HG03066 (cell line): ENCODE data around the gene ADO.

Experiments used
- ATAC-seq: cut with Tn5 transposase; IDR thresholded peaks from one replicate; pipeline ENCODE4 v1.9.1; 2021; ENCODE audit warnings: low read depth; ENCODE audit not compliant: unreplicated experiment

Gene ADO

GRCh38 chr10:62790571-62790970 is 13.9 kb upstream of the ADO start:
- ATAC-seq, result no peak

- no peak for ATAC-seq
Observed at GRCh38 chr10:62792261-62792660, 12.3 kb upstream of the ADO start.

- ATAC-seq, result no peak
Observed at GRCh38 chr10:62794306-62794705, 10.2 kb upstream of the ADO start.

DNA sequence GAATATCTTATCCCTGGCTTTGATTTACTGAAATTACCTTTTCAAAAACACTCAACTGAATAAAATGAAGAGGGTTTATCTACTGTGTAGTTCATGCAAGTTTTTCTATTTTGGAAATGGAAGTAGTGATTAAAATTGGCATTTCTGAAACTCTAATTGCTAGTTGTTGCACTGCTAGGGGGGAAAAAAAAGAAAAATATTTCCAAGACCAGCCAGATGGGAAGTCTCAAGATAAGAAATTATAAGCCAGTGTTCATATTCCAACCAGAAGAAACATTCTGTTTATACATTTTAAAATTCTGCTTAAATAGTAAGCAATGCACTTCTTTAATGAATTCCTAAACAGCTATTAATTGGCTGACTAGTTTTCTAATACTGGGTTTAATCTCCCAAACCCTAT is 9.4 kb upstream of the ADO start:
- no peak for ATAC-seq

DNA sequence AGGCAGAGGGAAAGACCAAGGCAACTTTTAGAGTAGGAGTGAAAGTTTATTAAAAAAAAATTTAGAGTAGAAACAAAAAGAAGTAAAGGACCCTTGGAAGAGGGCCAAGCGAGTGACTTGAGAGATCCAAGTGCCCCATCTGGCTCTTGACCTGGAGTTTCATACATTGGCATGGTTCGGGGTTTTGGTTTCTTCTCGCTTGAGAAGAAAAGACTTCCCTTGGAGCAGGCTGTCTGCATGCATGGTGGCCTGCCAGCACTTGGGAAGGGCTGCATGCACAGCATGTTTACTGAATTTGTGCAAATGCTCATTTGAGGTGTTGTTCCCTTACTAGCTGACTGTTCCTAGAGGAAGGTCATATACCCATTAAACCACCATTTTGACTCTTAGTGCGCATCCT is 8.8 kb upstream of the ADO start:
- no peak for ATAC-seq

DNA sequence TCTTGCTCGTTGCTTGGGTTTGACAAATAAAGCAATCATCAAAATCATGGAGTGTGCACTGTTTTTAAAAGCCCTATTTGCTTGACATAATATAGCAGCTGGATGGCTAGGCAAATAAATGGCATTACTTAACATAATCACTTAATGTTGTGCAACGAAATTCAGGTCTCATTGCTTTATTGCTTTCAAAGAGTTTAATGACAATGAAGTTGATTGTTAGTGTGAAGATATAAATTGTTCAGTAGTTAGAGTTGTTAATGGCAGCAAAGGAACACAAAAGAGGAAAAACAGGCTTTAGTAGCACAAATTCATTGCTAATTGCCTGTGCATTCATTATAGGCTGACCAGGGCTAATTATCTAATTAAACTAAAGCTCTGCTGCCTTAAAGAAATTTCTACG is 7.6 kb upstream of the ADO start:
- ATAC-seq, result no peak

DNA sequence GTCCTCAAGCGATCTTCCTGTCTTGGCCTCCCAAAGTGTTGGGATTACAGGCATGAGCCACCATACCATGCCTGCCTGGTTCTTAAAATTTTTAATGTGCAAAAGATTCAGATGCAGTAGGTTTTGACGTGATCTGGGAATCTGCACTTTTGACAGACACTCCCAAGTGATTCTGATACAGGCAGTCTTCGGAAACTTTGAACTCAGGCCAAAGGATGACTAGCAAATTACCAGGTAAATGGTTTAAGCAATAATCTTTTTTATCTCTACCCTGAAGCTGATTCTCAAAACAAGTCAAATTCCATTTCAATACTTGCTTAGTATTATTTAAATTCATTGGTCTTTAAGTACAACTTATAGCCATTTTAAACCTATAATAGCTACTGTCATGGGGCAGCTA is 2.6 kb upstream of the ADO start:
- no peak for ATAC-seq

GRCh38 chr10:62803724-62804355 is 680 bp upstream of the ADO start:
- ATAC-seq, result no peak

DNA sequence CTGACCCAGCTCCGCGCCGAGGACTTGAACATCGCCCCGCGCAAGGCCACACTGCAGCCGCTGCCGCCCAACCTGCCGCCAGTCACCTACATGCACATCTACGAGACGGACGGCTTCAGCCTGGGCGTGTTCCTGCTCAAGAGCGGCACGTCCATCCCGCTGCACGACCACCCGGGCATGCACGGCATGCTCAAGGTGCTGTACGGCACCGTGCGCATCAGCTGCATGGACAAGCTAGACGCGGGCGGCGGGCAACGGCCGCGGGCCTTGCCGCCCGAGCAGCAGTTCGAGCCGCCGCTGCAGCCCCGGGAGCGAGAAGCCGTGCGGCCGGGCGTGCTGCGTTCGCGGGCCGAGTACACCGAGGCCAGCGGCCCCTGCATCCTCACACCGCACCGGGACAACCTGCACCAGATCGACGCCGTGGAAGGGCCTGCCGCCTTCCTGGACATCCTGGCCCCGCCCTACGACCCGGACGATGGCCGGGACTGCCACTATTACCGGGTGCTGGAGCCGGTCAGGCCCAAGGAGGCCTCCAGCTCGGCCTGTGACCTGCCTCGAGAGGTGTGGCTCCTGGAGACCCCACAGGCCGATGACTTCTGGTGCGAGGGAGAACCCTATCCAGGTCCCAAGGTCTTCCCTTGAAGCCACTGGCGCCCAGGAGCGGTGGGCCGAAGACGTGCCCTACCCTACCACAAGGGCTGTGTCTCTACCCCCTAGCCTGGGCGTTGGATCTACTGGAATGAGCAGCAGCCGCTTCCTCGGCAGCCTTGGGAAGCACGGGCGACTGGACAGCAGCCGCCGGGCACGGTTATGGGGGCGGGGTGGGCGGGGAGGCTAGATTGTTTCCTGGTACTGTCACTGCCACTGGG is 945 bp downstream of the ADO start:
- ATAC-seq, result peak; percentile 9

- ATAC-seq, result no peak
Observed at GRCh38 chr10:62806251-62806650, 1.7 kb downstream of the ADO start.

DNA sequence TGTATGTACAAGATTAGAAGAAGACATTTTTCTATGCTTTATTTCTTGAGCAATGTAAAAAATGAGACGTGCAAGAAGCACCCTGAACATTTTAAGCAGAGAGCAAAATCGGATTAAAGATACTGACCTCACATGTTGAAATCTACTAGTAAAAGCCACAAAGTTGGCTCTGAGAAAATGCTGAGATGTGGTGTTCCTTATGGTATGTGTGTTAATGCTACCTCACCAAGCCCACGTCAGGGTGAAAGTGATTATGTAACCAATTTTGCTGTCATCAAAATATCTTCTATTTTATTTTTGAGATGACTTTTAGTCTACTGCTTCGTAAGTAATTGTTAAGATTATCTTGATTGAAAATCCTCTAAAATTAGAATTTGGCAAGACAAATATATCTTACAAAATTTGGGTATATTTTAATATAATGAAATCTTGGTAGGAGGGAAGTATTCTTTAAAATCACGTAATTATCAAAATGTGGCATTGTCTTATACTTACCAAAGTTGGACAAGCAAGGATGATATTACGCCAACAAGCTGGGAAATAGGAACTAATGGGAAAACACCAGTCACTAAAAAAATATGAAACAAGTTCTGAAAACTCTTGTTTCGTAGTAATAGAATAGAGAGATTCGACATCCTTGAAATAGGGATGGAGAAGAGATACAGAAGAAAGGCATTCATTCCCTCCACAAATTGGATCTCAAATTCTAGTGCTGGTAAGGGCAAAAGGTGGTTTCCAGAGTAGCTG is 5.8 kb downstream of the ADO start:
- ATAC-seq, result no peak

DNA sequence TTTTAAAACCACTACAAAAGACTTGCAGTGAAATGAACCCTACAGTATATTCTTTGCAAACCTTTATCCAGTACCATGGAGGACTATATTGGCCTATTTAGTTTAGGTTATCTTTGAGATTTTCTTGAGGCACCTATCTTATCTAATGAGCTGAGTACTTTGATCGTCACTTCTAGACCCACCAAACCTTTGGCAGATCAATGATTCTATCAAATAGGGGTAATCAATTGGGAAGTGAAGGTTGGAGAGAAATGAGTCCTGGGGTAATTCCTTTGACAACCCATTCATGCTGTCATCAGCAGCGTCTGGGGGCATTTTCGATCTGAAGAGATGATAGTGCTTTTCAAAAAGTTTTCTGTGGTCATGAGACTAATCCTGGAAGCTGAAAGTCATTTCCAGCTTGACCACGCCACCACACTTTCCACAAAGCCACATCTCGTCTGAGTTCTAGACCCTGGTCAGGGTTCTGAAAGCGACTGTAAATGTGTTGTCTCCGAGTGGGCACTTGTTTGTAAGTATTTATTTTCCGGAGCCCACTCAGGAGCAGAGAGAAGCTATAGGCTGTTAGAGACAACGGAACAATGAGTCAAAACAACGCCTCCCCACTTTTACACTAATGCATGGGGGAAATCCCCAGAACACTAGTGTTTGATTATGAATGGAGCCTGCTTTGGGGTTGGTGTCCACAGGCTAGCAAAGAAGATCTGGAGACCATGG is 6.8 kb downstream of the ADO start:
- peak; percentile 31 for ATAC-seq

GRCh38 chr10:62812672-62813439 is 8.3 kb downstream of the ADO start:
- no peak for ATAC-seq

DNA sequence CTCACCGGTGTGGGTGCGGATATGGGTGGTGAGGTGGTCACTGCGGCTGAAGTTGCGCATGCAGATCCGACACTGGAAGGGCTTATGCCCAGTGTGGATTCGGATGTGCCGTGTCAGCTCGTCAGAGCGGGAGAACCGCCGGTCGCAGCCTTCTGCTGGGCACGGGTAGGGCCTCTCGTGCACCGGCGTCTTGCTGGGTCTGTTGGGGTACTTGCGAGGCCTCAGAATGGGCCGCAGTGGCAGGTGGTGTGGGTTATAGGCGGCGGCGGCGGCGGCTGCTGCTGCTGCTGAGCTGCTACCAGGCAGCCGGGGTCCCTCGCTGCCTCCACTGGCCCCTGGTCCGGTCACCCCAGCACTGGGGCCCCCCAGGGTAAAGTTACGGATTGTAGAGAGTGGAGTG is 8.9 kb downstream of the ADO start:
- ATAC-seq, result no peak

DNA sequence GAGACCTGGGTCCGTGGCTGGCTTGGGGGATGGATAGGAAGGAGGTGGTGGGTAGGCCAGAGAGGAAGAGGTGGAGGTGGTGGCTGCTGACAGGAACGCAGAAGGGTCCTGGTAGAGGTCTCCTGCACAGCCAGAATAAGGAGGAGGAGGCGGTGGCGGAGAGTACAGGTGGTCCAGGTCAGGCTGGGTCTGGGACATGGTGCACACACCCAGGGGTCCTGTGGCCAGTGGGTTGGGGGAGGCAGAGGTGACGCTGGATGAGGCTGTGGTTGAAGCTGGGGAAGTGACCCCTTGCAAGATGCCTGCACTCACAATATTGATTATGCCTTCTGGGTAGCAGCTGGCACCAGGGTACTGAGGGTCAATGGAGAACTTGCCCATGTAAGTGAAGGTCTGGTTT is 9.5 kb downstream of the ADO start:
- ATAC-seq, result no peak

DNA sequence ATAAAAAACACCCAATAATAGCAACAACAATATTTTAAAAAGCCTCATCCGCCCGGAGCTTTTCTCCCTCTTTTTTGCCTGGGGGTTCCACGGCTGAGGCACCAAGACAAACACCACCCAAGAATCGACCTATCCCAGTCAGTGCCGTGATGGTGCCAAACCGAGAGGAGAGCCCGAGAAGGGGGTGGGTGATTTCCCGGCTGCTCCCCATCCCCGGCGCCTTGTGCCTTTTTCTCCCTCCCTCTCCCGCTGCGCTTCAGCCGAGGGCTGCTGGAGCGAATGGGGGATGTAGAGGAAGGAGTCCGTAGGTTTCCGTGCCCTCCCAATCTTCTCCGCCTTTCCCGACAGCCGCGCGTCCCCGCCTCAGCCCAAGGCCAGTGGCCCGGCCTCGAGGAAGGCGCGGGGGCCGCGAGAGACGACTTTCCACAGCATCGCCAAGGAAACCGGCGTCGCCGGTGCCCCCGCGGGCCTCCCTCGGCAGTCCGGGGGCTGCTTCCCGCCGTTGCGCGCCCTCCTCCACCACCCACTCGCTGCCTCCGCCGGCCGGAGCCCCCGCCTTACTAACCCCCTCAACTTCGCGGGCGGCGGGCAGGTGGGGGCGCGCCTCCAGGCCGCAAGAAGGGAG is 10.3 kb downstream of the ADO start:
- ATAC-seq, result no peak

DNA sequence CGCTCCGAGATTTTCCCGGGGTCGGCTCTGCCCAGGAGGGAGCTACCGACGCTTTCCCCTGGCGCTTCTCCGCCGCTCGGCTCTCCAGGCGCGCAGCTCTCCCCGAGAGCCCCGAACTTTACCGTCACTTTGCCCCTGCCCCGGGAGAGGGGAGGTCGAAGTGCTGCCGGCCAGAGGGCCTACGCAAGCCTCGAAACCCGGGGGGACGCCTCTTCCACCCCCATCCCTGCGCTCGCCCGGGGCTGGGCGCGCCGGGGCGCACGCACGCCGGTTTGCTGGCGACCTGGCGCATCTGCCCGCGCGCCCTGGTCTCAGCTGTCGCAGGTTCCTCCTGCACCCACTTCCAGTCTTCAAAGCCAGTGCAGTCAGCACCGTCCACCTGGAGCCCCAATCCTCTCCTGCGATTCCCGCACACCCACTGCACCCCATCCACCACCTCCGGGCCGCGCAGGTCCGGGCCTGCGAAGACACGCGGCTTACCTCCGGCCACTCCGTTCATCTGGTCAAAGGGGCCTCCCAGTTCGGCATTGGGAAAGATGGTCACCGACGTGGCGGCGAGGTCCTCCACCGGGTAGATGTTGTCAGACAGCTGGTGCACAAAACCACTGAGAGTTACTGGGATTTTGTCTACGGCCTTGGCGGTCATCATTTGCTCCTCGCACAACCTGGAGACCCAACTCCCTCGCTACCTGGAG is 11.0 kb downstream of the ADO start:
- no peak for ATAC-seq

DNA sequence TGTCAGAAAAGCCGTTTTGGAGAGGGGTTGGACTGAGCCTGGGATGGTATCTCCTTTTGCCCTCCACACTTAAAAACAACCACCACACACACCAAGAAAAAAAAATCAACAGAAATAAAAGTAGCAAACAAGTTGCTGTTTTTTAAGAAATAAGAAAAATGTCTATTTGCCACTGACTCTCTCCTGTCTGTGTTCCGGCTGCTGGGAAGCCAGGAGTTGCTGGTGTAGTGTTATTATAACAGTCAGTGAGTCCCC is 11.5 kb downstream of the ADO start:
- ATAC-seq, result no peak

DNA sequence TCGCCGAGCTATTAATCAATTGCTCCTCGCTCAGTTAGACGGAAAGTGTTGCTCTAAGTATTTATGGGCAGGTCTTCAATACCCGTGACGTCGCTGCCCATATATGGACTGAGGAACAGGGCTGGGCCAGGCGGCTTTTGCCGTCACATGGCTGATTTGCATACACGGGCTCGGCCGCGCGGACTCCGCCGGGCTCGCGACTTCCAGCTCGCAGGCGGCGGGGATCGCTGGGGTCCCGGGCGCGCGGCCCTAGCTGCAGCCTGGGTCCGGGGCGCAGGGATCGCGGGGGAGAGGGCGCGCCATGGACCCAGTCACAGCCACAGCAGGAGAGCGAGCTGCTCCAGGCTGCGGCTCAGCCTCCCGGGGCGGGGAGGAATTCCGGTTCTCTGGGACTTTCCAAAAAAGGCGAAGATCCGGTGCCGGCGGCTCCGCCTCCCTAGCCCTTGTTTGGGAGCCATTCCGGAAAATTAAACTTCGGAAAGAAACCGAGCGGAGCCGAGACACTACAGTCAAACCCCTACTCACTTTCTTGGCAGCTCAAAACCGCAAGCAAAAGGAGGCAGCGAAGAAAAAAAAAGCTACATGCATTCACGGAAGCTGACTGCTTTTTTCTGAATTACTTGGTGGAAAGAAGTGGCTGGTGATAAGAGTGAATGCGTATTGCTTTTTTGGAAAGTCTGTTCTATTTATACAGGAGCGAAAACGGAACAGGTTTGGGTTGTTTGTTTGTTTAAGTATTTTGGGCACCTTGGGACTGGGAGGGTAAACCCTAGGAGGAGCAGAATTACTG is 12.0 kb downstream of the ADO start, which contains the start of gene EGR2:
Gene EGR2, minus strand, starts transcription at position 36 of the 790 bp plus-strand sequence. CDS start 337 bp downstream, outside the sequence.
- peak; percentile 71 for ATAC-seq
